Keratinocyte (primary cell): ENCODE data around the gene PARL. TPM values are rescaled to one million over a fixed set of nuclear protein-coding genes. Genes with fewer than 3 reads are reported as not detected.

Experiments
- DNase-seq: peaks from one replicate; pipeline ENCODE4 v3.0.0-alpha.2; 2011; ENCODE audit warnings: low read depth, missing footprints, low spot score
- FAIRE-seq: peaks from 2 replicates; lab custom pipeline; 2011; peaks lifted over from hg19 to GRCh38; lab: Jason Lieb, UNC
- H2AFZ ChIP-seq: 2 replicates; pipeline ENCODE4 v1.6.0; 2012; ENCODE audit warnings: low read length, control low read depth, inconsistent platforms; ENCODE audit not compliant: control insufficient read depth
- H3K27ac ChIP-seq: 2 replicates; pipeline ENCODE4 v1.5.1; 2011; ENCODE audit warnings: low read length; ENCODE audit not compliant: control insufficient read depth, insufficient read depth
- H3K27me3 ChIP-seq: 3 replicates; pipeline ENCODE4 v1.6.0; 2011; ENCODE audit warnings: low read length; ENCODE audit not compliant: control insufficient read depth, insufficient read depth; ENCODE audit errors: extremely low read depth
- H3K36me3 ChIP-seq, 2 experiments: 2 replicates in 1 of 2; 3 replicates in 1 of 2; pipeline ENCODE4 v1.5.1; 2011; ENCODE audit warnings: low read length in 2 of 2, mild to moderate bottlenecking in 1 of 2; ENCODE audit not compliant: control insufficient read depth in 2 of 2, insufficient read depth in 2 of 2; ENCODE audit errors: extremely low read depth in 1 of 2
- H3K4me1 ChIP-seq: 3 replicates; pipeline ENCODE4 v1.5.1; 2011; ENCODE audit warnings: low read length; ENCODE audit not compliant: control insufficient read depth, insufficient read depth; ENCODE audit errors: extremely low read depth
- H3K4me2 ChIP-seq: 3 replicates; pipeline ENCODE4 v1.6.0; 2011; ENCODE audit warnings: low read depth, low read length; ENCODE audit not compliant: control insufficient read depth, insufficient read depth; ENCODE audit errors: extremely low read depth
- H3K4me3 ChIP-seq, 3 experiments: fragments of 200-600 bp in 1 of 3; sonication (generic) in 1 of 3; 2 replicates in 2 of 3; 3 replicates in 1 of 3; pipeline ENCODE4 v1.5.1; 2011 to 2016; ENCODE audit warnings: low read length in 3 of 3, mild to moderate bottlenecking in 3 of 3, control low read depth in 2 of 3, inconsistent platforms in 1 of 3, low read depth in 1 of 3, mixed read lengths in 1 of 3, mixed run types in 1 of 3, moderate library complexity in 1 of 3; ENCODE audit not compliant: control insufficient read depth in 2 of 3, insufficient read depth in 2 of 3; ENCODE audit errors: extremely low read depth in 1 of 3
- H3K79me2 ChIP-seq: 2 replicates; pipeline ENCODE4 v1.6.0; 2012; ENCODE audit warnings: low read length; ENCODE audit not compliant: control insufficient read depth, insufficient read depth
- H3K9ac ChIP-seq: 3 replicates; pipeline ENCODE4 v1.6.0; 2011; ENCODE audit warnings: low read length; ENCODE audit not compliant: control insufficient read depth, insufficient read depth; ENCODE audit errors: extremely low read depth
- H3K9me1 ChIP-seq: 3 replicates; pipeline ENCODE4 v1.6.0; 2011; ENCODE audit warnings: low read length; ENCODE audit not compliant: control insufficient read depth, insufficient read depth; ENCODE audit errors: extremely low read depth
- H3K9me3 ChIP-seq: 2 replicates; pipeline ENCODE4 v1.5.1; 2012; ENCODE audit warnings: low read depth, low read length; ENCODE audit not compliant: control insufficient read depth
- H4K20me1 ChIP-seq: 3 replicates; pipeline ENCODE4 v1.6.0; 2011; ENCODE audit warnings: low read length; ENCODE audit not compliant: control insufficient read depth, insufficient read depth; ENCODE audit errors: extremely low read depth
- EZH2 ChIP-seq: IDR thresholded peaks from one replicate; pipeline ENCODE4 v1.6.1; 2012; ENCODE audit warnings: inconsistent platforms, mild to moderate bottlenecking, low read length, moderate library complexity
- dilution Hi-C: fragments of 300-500 bp; cut with MboI; formaldehyde crosslinking; loops from one replicate; pipeline ENCODE4 v1.7.0; 2020; ENCODE audit warnings: low sequenced_read_pairs; ENCODE audit not compliant: extremely low pct_ligation_motif_present
- polyA plus RNA-seq, 5 experiments: library from polyadenylated mRNA; depleted of rRNA in 3 of 5; stranded (reverse) in 3 of 5; stranded (forward) in 1 of 5; unstranded in 1 of 5; fragments of >200 nt; gene quantifications; 1 replicate in 1 of 5; 2 replicates in 3 of 5; 3 replicates in 1 of 5; pipeline versions ENCODE4 v1.2.1 to v1.2.3, GENCODE V29; 2011 to 2012; ENCODE audit warnings: missing spikeins in 2 of 5, low read depth in 1 of 5, low replicate concordance in 1 of 5
- TF ChIP-seq, protein P1 (sequence below), 3 experiments: IDR thresholded peaks in 1 of 3; conservative IDR thresholded peaks in 1 of 3; optimal IDR thresholded peaks in 1 of 3; 2 replicates in 2 of 3; 3 replicates in 1 of 3; pipeline versions ENCODE3 to v1.5.1; 2011; ENCODE audit warnings: low read length in 3 of 3, mild to moderate bottlenecking in 3 of 3, moderate library complexity in 2 of 3, control low read depth in 1 of 3, inconsistent platforms in 1 of 3; ENCODE audit not compliant: insufficient read depth in 2 of 3; ENCODE audit errors: extremely low read depth in 1 of 3

Gene PARL
- polyA plus RNA-seq, 1 donor (not counting 4 experiments of a cell fraction or from before 2014, with no cell fraction given): 68.9 TPM

DNA sequence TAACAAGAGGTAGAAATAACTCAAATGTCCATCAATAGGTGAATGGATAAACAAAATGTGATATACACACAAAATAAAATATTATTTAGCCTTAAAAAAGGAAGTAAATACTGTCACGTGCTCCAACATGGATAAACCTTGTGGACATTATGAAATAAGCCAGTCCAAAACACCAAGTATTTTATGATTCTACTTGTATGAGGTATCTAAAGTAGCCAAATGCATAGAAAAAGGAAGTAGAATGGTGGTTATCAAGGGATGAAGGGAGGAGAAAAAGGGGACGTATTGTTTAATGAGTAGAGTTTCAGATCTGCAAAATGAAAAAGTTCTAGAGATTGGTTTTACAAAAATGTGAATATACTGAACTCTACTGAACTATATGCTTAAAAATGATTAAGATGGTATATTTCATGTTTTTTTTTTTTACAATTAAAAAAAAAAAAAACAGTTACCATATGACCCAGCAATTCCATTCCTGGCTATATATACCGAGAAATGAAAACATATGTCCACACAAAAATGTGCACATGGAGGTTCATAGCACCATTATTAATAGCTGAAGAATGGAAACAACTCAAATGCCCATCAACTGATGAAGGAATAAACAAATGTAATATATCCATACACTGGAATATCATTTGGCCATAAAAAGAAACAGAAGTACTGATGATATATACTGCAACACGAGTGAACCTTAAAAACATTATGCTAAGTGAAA is 30.2 kb downstream of the PARL start:
- no peaks in the 10 kb centered on the region for H4K20me1 ChIP-seq
- no peaks in the 10 kb centered on the region for H3K79me2 ChIP-seq
- dilution Hi-C loops: no loop called here
- no peaks in the 10 kb centered on the region for H3K4me1 ChIP-seq
- TF ChIP-seq EZH2: no peak
- TF ChIP-seq, protein P1, sequence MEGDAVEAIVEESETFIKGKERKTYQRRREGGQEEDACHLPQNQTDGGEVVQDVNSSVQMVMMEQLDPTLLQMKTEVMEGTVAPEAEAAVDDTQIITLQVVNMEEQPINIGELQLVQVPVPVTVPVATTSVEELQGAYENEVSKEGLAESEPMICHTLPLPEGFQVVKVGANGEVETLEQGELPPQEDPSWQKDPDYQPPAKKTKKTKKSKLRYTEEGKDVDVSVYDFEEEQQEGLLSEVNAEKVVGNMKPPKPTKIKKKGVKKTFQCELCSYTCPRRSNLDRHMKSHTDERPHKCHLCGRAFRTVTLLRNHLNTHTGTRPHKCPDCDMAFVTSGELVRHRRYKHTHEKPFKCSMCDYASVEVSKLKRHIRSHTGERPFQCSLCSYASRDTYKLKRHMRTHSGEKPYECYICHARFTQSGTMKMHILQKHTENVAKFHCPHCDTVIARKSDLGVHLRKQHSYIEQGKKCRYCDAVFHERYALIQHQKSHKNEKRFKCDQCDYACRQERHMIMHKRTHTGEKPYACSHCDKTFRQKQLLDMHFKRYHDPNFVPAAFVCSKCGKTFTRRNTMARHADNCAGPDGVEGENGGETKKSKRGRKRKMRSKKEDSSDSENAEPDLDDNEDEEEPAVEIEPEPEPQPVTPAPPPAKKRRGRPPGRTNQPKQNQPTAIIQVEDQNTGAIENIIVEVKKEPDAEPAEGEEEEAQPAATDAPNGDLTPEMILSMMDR (optimal IDR thresholded peaks at IDR 0.05 in 1 of 3, IDR thresholded peaks at IDR 0.05 in 1 of 3, conservative IDR thresholded peaks at IDR 0.05 in 1 of 3; ENCODE audit: extremely low read depth in 1 of 3, insufficient read depth in 2 of 3, low read length in 3 of 3): no peak
- H2AFZ ChIP-seq: no peak overlapping the region
- H3K36me3 ChIP-seq: peaks cover 8 to 10% of the 10 kb centered on the region in 2 experiments
- no peak overlapping the region for H3K9ac ChIP-seq
- FAIRE-seq (no peak), DNase-seq (no peak)
- H3K27me3 ChIP-seq: no peaks in the 10 kb centered on the region
- H3K4me2 ChIP-seq: no peak overlapping the region
- H3K4me3 ChIP-seq: no peak overlapping the region
- H3K27ac ChIP-seq: no peak overlapping the region
- no peaks in the 10 kb centered on the region for H3K9me1 ChIP-seq
- H3K9me3 ChIP-seq: no peaks in the 10 kb centered on the region

DNA sequence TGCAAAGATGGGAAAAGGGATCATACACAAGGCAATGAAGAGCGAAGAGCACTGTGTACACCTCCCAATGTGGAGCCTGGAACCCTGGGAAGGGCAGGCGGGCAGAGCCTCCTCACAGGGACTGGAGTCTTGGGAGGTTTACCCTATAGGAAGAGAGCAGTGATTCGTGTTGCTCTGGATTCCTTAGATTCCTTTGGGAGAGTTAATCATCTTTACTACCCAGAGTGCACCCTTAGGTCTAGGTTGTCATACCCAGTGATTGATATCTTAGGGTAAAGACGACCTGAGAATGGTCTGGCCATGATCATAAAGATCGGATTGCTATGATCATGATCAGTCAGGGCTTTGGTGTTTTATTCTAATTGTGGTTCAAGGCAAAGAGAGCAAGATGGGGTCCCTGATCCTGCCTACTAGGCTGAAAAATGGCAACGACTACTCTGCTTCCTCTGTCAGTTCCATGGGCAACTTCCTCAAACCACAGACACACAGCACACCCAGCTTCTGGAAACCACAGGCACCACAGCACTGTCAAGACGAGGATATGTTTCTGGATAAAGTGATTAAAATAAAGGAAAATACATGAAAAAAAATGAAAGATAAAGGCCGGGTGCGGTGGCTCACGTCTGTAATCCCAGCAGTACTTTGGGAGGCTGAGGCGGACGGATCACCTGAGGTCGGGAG is 38.9 kb downstream of the PARL start:
- no peak for FAIRE-seq
- Histone ChIP-seq H3K9me3 (no peaks in the 10 kb centered on the region), H3K4me2 (peak overlapping the region; percentile 68), H3K79me2 (no peaks in the 10 kb centered on the region), H3K36me3 (peaks cover 11 to 14% of the 10 kb centered on the region in 2 experiments), H3K9me1 (no peaks in the 10 kb centered on the region), H3K4me3 (no peak overlapping the region), H4K20me1 (no peaks in the 10 kb centered on the region), H3K4me1 (peaks cover 16% of the 10 kb centered on the region), H2AFZ (no peak overlapping the region), H3K27ac (peak overlapping the region; percentile 61), H3K9ac (no peak overlapping the region), H3K27me3 (no peaks in the 10 kb centered on the region)
- no peak for DNase-seq
- TF ChIP-seq, protein P1 (optimal IDR thresholded peaks at IDR 0.05 in 1 of 3, IDR thresholded peaks at IDR 0.05 in 1 of 3, conservative IDR thresholded peaks at IDR 0.05 in 1 of 3; ENCODE audit: extremely low read depth in 1 of 3, insufficient read depth in 2 of 3, low read length in 3 of 3): no peak
- no peak for TF ChIP-seq EZH2
- dilution Hi-C loops: no loop called here
